Endothelial cell of umbilical vein (primary cell): Measurements from ENCODE around the gene SUGCT. TPM values are rescaled to one million over a fixed set of nuclear protein-coding genes. Genes with fewer than 3 reads are reported as not detected.

Experiments
- BruUV-seq: library from RNA; stranded (reverse); fragments of 400-500 nt; replicated peaks from 2 replicates; lab custom pipeline; 2021; lab: Mats Ljungman, UMichigan
- CTCF ChIA-PET: fragments of 300-600, 350-600 bp; sonication (Branson Sonifier 250); formaldehyde crosslinking; loops from one replicate; lab custom pipeline; 2021; ENCODE audit warnings: antibody characterized with exemption, inconsistent platforms; lab: Charles Lee
- POLR2A ChIA-PET: fragments of 300-600, 350-600 bp; sonication (Branson Sonifier 250); formaldehyde crosslinking; loops from one replicate; lab custom pipeline; 2021; ENCODE audit warnings: antibody characterized with exemption, inconsistent platforms; lab: Charles Lee
- DNase-seq: peaks from one replicate; pipeline ENCODE4 v3.0.0-alpha.2; 2011; ENCODE audit warnings: low read depth, low spot score
- FAIRE-seq: peaks from 2 replicates; lab custom pipeline; 2011; peaks lifted over from hg19 to GRCh38; lab: Jason Lieb, UNC
- H2AFZ ChIP-seq: 2 replicates; pipeline ENCODE4 v1.6.0; 2012; ENCODE audit warnings: low read depth, low read length, control low read depth, inconsistent platforms
- H3K27ac ChIP-seq: 2 replicates; pipeline ENCODE4 v1.5.1; 2011; ENCODE audit warnings: low read depth, mild to moderate bottlenecking, control low read depth, low read length, moderate library complexity; ENCODE audit not compliant: insufficient read depth
- H3K27me3 ChIP-seq, 2 experiments: 2 replicates each; pipeline versions ENCODE4 v1.6.0 to v1.6.1; 2011; ENCODE audit warnings: low read length in 2 of 2, mixed read lengths in 1 of 2; ENCODE audit not compliant: control insufficient read depth in 2 of 2, insufficient read depth in 2 of 2
- H3K36me3 ChIP-seq, 2 experiments: 2 replicates in 1 of 2; 3 replicates in 1 of 2; pipeline ENCODE4 v1.5.1; 2011; ENCODE audit warnings: low read length in 2 of 2, mild to moderate bottlenecking in 1 of 2, moderate library complexity in 1 of 2; ENCODE audit not compliant: control insufficient read depth in 2 of 2, insufficient read depth in 2 of 2; ENCODE audit errors: extremely low read depth in 1 of 2
- H3K4me1 ChIP-seq: 3 replicates; pipeline ENCODE4 v1.5.1; 2011; ENCODE audit warnings: mild to moderate bottlenecking, low read length; ENCODE audit not compliant: control insufficient read depth, insufficient read depth; ENCODE audit errors: extremely low read depth
- H3K4me2 ChIP-seq: 2 replicates; pipeline ENCODE4 v1.6.1; 2011; ENCODE audit warnings: low read length, control low read depth, mixed read lengths; ENCODE audit not compliant: insufficient read depth
- H3K4me3 ChIP-seq, 3 experiments: fragments of 200-600 bp in 1 of 3; sonication (generic), shearing (Covaris generic) in 1 of 3; replicated peaks in 1 of 3; 2 replicates each; pipeline ENCODE4 v1.5.1; 2011 to 2016; ENCODE audit warnings: control low read depth in 3 of 3, low read length in 3 of 3, mild to moderate bottlenecking in 2 of 3, inconsistent platforms in 1 of 3, low read depth in 1 of 3, moderate library complexity in 1 of 3; ENCODE audit not compliant: insufficient read depth in 1 of 3
- H3K79me2 ChIP-seq: 2 replicates; pipeline ENCODE4 v1.6.0; 2012; ENCODE audit warnings: low read length, inconsistent platforms; ENCODE audit not compliant: control insufficient read depth, insufficient read depth
- H3K9ac ChIP-seq: replicated peaks from 2 replicates; pipeline ENCODE3; 2011; ENCODE audit warnings: low read length, control low read depth; ENCODE audit not compliant: insufficient read depth; ENCODE audit errors: extremely low read depth
- H3K9me1 ChIP-seq: replicated peaks from 3 replicates; pipeline ENCODE4 v1.6.0; 2011; ENCODE audit warnings: mild to moderate bottlenecking, low read length; ENCODE audit not compliant: control insufficient read depth, insufficient read depth; ENCODE audit errors: extremely low read depth
- H3K9me3 ChIP-seq: replicated peaks from 2 replicates; pipeline ENCODE4 v1.5.1; 2012; ENCODE audit warnings: low read length, inconsistent platforms; ENCODE audit not compliant: control insufficient read depth, insufficient read depth
- H4K20me1 ChIP-seq: replicated peaks from 2 replicates; pipeline ENCODE3; 2011; ENCODE audit warnings: mild to moderate bottlenecking, low read length; ENCODE audit not compliant: control insufficient read depth, insufficient read depth; ENCODE audit errors: extremely low read depth
- EZH2 ChIP-seq: IDR thresholded peaks from 2 replicates; pipeline ENCODE4 v1.6.1; 2012; ENCODE audit warnings: borderline replicate concordance, low read depth, mild to moderate bottlenecking, moderate library complexity, low read length, inconsistent platforms; ENCODE audit not compliant: severe bottlenecking
- FOS ChIP-seq: IDR thresholded peaks from 2 replicates; pipeline ENCODE4 v1.6.1; 2011; ENCODE audit warnings: mild to moderate bottlenecking, low read length, moderate library complexity, borderline replicate concordance; ENCODE audit not compliant: insufficient read depth
- MYC ChIP-seq: IDR thresholded peaks from one replicate; pipeline ENCODE4 v1.6.1; 2011; ENCODE audit warnings: mild to moderate bottlenecking, low read depth, low read length
- POLR2A ChIP-seq: IDR thresholded peaks from 2 replicates; pipeline ENCODE4 v1.6.1; 2012; ENCODE audit warnings: low read depth, mild to moderate bottlenecking, control low read depth, low read length
- POLR2AphosphoS5 ChIP-seq: IDR thresholded peaks from 2 replicates; pipeline ENCODE4 v1.6.1; 2012; ENCODE audit warnings: low read depth, mild to moderate bottlenecking, control low read depth, low read length, moderate library complexity; ENCODE audit not compliant: insufficient read depth
- dilution Hi-C: fragments of 300-500 bp; cut with MboI; formaldehyde crosslinking; loops from one replicate; pipeline ENCODE4 v1.15.0; 2019; ENCODE audit warnings: low sequenced_read_pairs; ENCODE audit not compliant: extremely low pct_ligation_motif_present
- intact Hi-C: fragments of 100-400 bp; cut with micrococcal nuclease; formaldehyde crosslinking; loops from one replicate; pipeline ENCODE4 v1.10.0; 2022
- polyA plus RNA-seq, 4 experiments: library from polyadenylated mRNA; depleted of rRNA in 3 of 4; stranded (reverse) in 3 of 4; unstranded in 1 of 4; fragments of >200 nt; gene quantifications; 2 replicates each; pipeline versions ENCODE4 v1.2.1 to v1.2.3, GENCODE V29; 2011 to 2012; ENCODE audit warnings: missing spikeins in 1 of 4
- total RNA-seq: library from RNA; stranded (reverse); gene quantifications from 2 replicates; pipeline ENCODE4 v1.2.3, GENCODE V29; 2021
- TF ChIP-seq, protein P1 (sequence below): IDR thresholded peaks from 2 replicates; pipeline ENCODE4 v1.6.1; 2011; ENCODE audit not compliant: insufficient read depth, insufficient read length
- TF ChIP-seq, protein P2 (sequence below), 2 donors: IDR thresholded peaks; 1 replicate in 1 of 2; 2 replicates in 1 of 2; pipeline ENCODE4 v1.5.1; 2011; ENCODE audit warnings: low read length in 2 of 2, mild to moderate bottlenecking in 2 of 2, moderate library complexity in 2 of 2, control low read depth in 1 of 2, inconsistent platforms in 1 of 2, low read depth in 1 of 2; ENCODE audit not compliant: insufficient read depth in 1 of 2; ENCODE audit errors: extremely low read depth in 1 of 2

The SUGCT gene
- total and polyA plus RNA-seq, 2 donors (not counting 3 experiments of a cell fraction or from before 2014, with no cell fraction given), result 1.2 to 1.4 TPM

DNA sequence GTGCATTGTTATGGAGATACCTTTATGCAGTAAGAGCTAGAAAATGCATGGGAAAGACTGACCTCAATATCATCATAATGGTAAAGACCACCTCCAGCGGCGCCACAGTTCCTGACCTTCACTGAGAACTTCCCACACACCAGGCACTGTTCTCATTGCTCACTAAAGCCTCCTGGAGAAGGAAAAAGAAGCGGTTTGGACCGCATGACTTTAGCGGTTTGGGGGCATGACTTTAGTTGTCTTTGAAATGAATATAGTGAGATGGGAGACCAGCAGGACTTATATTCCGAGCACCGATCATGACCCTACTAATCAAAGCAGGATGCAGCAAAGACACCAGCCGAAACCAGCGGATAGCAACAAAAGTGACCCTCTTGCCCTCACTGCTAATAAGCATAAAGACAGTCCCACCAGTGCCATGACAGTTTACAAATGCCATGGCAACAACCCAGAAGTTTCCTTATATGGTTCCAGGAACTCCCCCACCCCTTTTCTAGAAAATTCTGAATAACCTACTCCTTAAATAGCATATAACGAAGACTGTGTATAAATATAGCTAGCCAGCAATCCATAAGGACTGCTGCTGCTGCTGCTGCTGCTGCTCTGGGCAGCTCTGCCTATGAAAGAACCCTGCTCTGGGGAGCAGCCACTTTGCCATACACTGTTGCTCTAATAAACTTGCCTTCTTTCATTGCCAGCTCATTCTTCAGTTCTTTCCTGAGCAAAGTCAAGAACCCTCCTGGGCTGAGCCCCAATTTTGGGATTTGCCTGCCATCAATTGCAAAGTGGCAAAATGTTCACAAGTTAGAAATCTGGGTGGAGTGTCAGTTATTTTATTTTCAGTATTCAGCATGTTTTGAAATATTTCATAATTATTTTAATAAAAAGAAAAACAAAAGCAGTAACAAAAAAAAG is 694.1 kb downstream of the SUGCT start:
- no peak overlapping the region for H2AFZ ChIP-seq
- dilution Hi-C loops (no loop called here), intact Hi-C loops (no loop called here)
- no peaks in the 10 kb centered on the region for H3K9me1 ChIP-seq
- POLR2A ChIA-PET, result no interaction called here
- TF ChIP-seq FOS (no peak), POLR2A (no peak)
- TF ChIP-seq, protein P1, sequence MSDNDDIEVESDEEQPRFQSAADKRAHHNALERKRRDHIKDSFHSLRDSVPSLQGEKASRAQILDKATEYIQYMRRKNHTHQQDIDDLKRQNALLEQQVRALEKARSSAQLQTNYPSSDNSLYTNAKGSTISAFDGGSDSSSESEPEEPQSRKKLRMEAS, result no peak
- H3K4me1 ChIP-seq, result no peaks in the 10 kb centered on the region
- H4K20me1 ChIP-seq, result no peaks in the 10 kb centered on the region
- DNase-seq, result no peak
- CTCF ChIA-PET, result interaction anchor here (0.6 to 2.2 kb wide), 2 partner anchors 29 to 882 kb away, joined by 4 to 6 read pairs; no protein-coding TSS in a partner anchor
- no peaks in the 10 kb centered on the region for H3K9me3 ChIP-seq
- H3K36me3 ChIP-seq, result no peaks in the 10 kb centered on the region
- H3K27ac ChIP-seq, result no peak overlapping the region
- H3K27me3 ChIP-seq, result no peaks in the 10 kb centered on the region
- H3K9ac ChIP-seq, result no peak overlapping the region
- no peak overlapping the region for H3K4me2 ChIP-seq
- H3K4me3 ChIP-seq, result no peak overlapping the region
- no TSS peak for BruUV-seq
- H3K79me2 ChIP-seq, result no peaks in the 10 kb centered on the region
- no peak for FAIRE-seq

- Histone ChIP-seq H2AFZ (no peak overlapping the region), H3K9me1 (no peaks in the 10 kb centered on the region), H3K36me3 (no peaks in the 10 kb centered on the region), H3K4me1 (no peaks in the 10 kb centered on the region), H3K4me3 (no peak overlapping the region), H3K79me2 (no peaks in the 10 kb centered on the region), H3K27me3 (no peaks in the 10 kb centered on the region), H3K9me3 (no peaks in the 10 kb centered on the region), H4K20me1 (no peaks in the 10 kb centered on the region), H3K4me2 (no peak overlapping the region), H3K27ac (no peak overlapping the region), H3K9ac (no peak overlapping the region)
- dilution Hi-C loops, result no loop called here
- intact Hi-C loops, result no loop called here
- CTCF ChIA-PET, result interaction anchor here (2.1 kb wide), 1 partner anchor 872 kb away, joined by 4 read pairs; no protein-coding TSS in a partner anchor
- no TSS peak for BruUV-seq
- no peak for FAIRE-seq
- POLR2A ChIA-PET, result no interaction called here
- DNase-seq, result no peak
- no peak for TF ChIP-seq POLR2AphosphoS5
- TF ChIP-seq FOS, result no peak
- TF ChIP-seq, protein P1, result no peak
- no peak for TF ChIP-seq EZH2
- no peak for TF ChIP-seq POLR2A
- TF ChIP-seq, protein P2, sequence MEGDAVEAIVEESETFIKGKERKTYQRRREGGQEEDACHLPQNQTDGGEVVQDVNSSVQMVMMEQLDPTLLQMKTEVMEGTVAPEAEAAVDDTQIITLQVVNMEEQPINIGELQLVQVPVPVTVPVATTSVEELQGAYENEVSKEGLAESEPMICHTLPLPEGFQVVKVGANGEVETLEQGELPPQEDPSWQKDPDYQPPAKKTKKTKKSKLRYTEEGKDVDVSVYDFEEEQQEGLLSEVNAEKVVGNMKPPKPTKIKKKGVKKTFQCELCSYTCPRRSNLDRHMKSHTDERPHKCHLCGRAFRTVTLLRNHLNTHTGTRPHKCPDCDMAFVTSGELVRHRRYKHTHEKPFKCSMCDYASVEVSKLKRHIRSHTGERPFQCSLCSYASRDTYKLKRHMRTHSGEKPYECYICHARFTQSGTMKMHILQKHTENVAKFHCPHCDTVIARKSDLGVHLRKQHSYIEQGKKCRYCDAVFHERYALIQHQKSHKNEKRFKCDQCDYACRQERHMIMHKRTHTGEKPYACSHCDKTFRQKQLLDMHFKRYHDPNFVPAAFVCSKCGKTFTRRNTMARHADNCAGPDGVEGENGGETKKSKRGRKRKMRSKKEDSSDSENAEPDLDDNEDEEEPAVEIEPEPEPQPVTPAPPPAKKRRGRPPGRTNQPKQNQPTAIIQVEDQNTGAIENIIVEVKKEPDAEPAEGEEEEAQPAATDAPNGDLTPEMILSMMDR (IDR thresholded peaks at IDR 0.05; ENCODE audit: extremely low read depth in 1 of 2, insufficient read depth in 1 of 2, low read depth in 1 of 2, low read length in 2 of 2), result no peak
- TF ChIP-seq MYC, result no peak
Measured at GRCh38 chr7:40833191-40833887, 698.5 kb downstream of the SUGCT start.
